ENCODE measurements around the gene INPP4B.

- TF ChIP-seq CTCF (IDR thresholded peaks at IDR 0.05) = no peak
- TF ChIP-seq RXRA (IDR thresholded peaks at IDR 0.05; ENCODE audit: borderline replicate concordance, low read depth) = no peak
- no peak for TF ChIP-seq POLR2AphosphoS5 (IDR thresholded peaks at IDR 0.05; ENCODE audit: low read depth, low read length)
- no peak for TF ChIP-seq EZH2phosphoT487 (IDR thresholded peaks at IDR 0.05; ENCODE audit: borderline replicate concordance, low read depth)
- no peak for TF ChIP-seq YY1 (IDR thresholded peaks at IDR 0.05; ENCODE audit: low read depth)
- no peak for TF ChIP-seq TAF1 (IDR thresholded peaks at IDR 0.05; ENCODE audit: borderline replicate concordance, low read depth, low read length)
- TF ChIP-seq CHD2 (IDR thresholded peaks at IDR 0.05; ENCODE audit: low read length, partially characterized antibody) = no peak
- TF ChIP-seq JUND (IDR thresholded peaks at IDR 0.05) = no peak
- no peak for TF ChIP-seq GABPA (IDR thresholded peaks at IDR 0.05; ENCODE audit: low read depth)
- no peak for TF ChIP-seq USF2 (IDR thresholded peaks at IDR 0.05; ENCODE audit: borderline replicate concordance, low read depth, low read length)
- TF ChIP-seq MAX (IDR thresholded peaks at IDR 0.05; ENCODE audit: low read depth) = no peak
- TF ChIP-seq, protein P1, sequence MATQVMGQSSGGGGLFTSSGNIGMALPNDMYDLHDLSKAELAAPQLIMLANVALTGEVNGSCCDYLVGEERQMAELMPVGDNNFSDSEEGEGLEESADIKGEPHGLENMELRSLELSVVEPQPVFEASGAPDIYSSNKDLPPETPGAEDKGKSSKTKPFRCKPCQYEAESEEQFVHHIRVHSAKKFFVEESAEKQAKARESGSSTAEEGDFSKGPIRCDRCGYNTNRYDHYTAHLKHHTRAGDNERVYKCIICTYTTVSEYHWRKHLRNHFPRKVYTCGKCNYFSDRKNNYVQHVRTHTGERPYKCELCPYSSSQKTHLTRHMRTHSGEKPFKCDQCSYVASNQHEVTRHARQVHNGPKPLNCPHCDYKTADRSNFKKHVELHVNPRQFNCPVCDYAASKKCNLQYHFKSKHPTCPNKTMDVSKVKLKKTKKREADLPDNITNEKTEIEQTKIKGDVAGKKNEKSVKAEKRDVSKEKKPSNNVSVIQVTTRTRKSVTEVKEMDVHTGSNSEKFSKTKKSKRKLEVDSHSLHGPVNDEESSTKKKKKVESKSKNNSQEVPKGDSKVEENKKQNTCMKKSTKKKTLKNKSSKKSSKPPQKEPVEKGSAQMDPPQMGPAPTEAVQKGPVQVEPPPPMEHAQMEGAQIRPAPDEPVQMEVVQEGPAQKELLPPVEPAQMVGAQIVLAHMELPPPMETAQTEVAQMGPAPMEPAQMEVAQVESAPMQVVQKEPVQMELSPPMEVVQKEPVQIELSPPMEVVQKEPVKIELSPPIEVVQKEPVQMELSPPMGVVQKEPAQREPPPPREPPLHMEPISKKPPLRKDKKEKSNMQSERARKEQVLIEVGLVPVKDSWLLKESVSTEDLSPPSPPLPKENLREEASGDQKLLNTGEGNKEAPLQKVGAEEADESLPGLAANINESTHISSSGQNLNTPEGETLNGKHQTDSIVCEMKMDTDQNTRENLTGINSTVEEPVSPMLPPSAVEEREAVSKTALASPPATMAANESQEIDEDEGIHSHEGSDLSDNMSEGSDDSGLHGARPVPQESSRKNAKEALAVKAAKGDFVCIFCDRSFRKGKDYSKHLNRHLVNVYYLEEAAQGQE (IDR thresholded peaks at IDR 0.05; ENCODE audit: low read depth, low read length) = no peak
Measured at GRCh38 chr4:142377342-142378091, 468.6 kb downstream of the INPP4B start.
